ENCODE measurements around the gene STRIT1.
"Not testable (repeated sequence)": the region's sequence is repeated elsewhere in the genome, so short reads cannot be mapped to it uniquely, and the experiment has no call there.

The STRIT1 gene

DNA sequence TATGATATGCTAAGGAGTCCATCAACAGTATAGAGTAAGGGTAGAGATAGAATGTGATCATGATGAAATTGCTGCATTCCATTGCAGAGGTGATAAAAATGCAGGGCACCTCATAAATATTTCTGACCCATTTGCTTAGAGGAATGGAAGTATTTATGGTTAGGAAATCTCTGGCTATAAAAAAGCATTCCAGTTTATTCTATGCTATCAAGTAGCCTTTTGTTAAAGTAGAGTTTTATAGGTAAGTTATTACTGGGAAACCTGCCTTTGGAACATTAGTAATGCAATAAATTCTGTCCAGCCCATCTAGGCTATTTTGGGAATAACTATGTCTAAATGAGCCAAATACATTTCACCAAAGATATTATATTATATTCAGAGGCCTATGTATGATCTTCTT lies 19.8 kb upstream of the STRIT1 start:
- no peak for DNase-seq

DNA sequence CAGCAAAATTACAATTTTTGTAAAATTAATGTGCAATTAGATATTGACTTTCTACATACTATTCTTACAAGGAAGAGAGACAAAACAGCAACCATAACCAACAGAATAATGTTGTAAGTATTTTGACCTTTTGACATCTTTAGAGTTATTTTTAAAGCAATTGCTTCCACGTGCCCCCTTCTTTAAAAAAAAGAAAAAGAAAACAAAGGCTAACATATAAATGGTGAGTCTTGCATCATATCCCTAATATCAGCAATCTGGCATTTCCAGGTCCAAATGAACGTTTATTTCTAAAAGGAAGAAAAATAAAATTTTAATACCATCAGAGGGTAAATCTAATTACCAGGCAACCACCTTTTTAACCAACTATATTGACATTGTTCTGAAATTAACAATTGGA lies 19.3 kb upstream of the STRIT1 start:
- no peak for DNase-seq

DNA sequence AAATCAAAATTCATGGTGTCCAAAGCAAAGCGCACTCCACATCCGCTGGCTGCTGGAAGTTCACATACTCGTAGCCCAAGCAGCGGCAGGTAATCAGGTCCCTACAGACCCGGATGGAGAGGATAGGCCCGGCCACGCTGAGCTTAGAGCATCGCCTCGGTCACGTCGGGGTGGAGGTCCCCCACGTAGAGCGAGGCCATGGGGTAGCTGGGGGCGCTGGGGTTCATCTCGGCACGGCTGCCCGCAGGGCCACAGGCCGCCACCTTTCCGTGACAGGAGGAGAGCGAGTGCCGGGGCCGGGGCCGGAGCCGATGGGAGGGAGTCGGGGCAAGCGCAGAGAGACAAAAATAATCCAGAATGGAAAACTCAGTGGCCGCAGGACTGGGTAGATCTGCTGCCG lies 16.1 kb upstream of the STRIT1 start:
- DNase-seq: no peak

DNA sequence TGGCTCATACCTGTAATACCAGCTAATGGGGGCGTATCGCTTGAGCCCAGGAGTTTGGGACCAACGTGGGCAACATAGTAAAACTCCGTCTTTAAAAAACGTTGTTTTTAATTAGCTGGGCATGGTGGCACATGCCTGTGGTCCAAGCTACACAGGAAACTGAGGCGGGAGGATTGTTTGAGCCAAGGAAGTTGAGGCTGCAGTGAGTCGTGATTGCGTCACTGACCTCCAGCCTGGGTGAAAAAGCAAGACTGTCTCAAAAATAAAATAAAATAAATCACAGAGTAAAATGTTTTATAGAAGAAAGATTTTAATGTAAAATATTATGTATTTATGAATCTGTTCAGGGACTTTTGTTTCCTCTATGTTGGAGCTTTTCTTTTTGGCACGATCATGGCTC lies 15.3 kb upstream of the STRIT1 start:
- DNase-seq: no peak

DNA sequence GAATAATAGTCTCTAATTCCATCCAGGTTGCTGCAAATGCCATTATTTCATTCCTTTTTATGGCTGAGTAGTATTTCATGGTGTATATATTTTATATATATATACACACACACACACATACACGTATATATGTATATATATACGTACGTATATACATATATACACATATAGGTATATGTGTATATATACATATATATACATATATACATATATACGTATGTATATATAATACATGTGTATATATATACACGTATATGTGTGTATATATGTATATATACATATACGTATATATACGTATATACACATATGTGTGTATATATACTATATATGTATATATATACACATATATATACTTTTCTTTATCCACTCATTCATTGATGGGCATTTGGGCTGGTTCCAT lies 13.7 kb upstream of the STRIT1 start:
- no peak for DNase-seq

DNA sequence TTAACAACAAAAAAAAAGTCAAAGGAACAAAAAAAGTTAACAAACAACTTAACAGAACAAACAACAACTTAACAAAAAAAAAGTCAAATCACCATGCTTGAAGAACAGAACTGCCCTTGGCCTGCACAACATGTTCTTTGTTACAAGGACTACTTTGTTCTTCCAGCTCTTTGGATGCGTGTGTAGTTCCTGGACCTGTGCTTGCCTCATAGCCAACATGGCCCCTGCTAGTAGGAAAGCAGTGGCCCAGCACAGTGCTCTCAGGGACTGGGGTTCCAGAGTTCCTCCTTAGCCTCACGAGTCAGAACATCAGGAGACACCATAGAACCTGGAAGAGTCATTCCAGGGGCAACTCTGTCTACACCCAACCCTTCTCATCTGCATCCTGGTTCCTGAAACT lies 10.9 kb upstream of the STRIT1 start:
- no peak for DNase-seq

DNA sequence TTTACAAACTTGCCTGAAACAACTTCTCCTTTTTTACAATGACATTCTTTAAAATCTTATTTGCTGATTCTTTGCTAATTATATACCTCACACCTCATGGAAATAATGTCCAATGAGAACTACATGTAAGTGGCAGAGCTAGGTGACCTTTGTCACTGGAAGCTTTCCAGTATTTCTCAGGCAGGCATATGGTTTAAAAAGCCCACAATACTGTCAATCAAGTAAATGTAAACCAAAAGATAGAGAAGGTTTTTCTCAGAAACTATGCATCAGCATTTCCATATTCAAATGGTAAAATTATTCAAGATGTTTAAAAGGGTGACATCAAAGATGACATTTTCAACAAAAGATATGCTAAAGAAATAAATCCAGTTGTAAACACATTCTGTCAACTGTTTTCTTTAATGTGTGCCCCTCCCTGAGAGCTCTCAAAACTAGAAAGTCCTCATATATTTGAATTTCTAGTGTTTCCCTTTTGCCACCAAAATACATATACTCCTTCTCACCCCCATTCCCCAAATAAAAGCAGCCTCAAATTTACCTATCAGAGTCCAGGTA lies 10.1 kb upstream of the STRIT1 start:
- DNase-seq: no peak

DNA sequence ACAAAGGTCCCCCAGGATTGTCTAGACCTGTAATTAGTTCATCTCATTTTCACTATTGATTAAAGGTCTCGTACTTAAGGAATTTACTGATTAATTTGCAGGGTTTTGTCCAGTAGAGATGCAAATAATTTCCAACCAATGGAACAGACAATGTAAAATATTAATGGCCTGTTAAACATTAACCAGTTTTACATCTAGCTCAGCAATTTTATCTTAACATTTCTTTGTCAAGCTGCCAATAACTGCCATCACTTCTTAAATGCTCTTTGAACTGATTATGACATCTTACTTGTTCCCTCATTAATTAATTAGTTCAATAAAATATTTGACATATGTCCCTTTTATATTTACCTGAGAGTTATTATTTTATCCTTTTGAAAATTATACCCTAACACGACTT lies 9.4 kb upstream of the STRIT1 start:
- no peak for DNase-seq

DNA sequence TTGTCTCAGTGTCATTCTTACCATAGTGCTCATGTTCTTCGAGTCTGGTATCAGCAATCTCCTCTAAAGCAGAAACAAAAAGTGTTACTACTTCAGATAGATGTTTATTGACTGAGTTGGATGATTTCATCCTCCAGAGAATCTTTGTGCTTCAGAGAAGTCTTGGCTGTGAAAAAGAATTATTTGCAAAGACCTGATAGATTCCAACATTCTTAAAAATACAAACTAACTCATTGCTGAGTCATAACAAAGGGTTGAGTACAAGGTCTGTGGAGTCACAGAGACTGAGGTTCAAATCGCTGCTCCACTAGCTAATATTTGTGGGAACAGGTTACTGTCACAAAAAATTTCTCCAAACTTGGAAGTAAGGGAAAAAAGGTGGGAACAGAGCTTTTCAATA lies 9.0 kb upstream of the STRIT1 start:
- no peak for DNase-seq

DNA sequence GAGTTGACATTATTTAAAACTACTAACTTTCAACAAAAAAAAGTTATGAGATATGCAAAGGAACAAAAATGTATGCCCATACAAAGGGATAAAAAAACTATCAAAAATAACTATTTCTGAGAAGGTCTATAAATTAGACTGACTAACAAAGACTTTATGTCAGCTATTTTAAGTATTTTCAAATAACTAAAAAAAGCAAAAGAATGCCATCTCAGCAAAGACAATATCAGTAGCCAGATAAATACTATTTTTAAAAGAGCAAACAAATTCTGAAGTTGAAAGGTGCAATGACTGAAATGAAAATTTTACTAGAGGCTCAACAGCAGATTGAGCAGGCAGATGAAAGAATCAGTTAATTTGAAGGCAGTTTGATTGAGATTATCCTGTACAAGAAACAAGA lies 3.6 kb upstream of the STRIT1 start:
- no peak for DNase-seq

DNA sequence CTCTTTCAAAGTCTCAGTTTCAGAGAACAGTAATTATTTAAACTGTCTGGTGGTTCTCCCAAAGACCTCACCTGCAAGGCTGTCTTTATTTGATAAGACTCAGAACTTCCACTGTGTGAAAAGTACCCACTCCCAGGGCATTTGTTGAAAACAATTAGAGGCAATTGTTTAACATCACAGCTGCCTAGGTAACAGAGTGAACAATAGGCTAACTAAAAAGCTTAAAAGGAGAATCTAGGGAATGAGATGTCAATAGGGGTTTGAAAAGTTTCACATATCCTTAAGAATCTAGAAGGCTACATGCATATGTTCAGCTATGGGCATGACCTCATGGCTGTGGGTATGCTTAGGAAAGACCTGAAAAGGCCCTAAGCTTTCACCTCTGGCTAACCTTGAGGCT lies 2.9 kb upstream of the STRIT1 start:
- no peak for DNase-seq

DNA sequence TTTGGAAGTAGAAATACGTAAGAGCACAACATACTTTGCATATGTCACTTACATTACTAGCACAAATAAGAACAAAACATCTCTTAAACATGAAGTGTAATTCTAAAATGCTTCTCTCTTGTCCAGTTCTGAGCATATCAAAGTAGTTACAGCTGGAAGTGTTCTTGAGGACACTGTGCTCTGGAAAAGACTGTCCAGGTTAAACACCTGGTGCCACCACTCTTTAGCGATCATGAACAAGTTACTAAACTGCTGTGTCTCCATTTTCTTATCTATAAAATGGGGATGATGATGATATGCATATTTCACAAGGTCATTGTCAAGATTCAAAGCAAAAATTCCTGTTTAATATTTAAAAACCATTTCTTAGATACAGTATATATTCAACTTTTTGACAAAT lies 790 bp downstream of the STRIT1 start:
- DNase-seq: no peak

DNA sequence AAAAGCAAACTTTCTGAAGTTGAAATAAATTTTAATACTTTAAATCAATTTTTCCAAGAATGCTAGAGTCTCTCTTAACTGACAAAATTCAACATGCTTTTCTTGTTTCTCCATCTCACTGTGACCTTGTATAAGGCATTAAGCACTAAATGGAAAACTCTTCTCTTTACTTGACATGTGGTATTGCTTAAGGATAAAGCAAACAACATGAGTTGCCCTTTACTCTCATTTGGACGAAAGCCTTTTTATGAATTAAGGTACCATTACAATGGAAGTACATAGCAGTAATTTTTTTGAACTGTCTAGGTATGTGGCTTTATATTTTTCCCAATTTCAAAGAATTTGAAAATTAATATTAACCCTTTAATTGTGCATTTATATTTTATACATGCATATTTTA lies 1.4 kb downstream of the STRIT1 start:
- DNase-seq: no peak

DNA sequence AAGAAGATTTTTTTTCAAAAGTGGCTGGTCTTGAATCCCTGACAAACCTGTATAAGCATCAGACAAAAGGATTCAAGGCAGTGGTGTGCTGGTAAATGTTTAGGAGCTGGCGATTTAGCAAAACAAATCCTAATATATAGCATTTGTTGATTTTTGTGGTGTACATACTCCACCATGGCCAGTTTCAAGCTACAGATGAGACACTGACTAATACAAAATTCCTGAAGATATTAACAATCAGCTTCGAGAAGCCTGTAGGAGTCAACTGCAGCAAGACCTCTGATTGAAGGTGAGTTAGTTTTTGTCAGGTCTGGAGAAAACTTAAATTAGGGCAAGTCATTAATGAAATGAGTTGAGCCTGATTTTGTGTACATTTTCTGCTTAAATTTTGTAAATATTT lies 6.7 kb downstream of the STRIT1 start:
- no peak for DNase-seq

DNA sequence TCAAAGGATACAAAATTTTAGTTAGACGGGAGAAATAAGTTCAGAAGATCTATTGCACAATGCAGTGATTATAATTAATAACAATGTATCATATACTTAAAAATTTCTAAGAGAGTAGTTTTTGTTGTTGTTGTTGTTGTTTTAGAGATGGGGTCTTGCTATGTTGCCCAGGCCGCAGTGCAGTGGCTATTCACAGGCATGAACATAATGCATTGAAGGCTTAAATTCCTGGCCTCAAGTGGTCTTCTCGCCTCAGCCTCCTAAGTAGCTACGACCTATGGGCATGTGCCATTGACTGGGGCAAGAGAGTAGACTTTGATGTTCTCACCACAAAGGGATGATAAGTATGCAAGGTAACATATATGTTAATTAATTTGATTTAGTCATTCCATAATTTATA lies 7.5 kb downstream of the STRIT1 start:
- no peak for DNase-seq

DNA sequence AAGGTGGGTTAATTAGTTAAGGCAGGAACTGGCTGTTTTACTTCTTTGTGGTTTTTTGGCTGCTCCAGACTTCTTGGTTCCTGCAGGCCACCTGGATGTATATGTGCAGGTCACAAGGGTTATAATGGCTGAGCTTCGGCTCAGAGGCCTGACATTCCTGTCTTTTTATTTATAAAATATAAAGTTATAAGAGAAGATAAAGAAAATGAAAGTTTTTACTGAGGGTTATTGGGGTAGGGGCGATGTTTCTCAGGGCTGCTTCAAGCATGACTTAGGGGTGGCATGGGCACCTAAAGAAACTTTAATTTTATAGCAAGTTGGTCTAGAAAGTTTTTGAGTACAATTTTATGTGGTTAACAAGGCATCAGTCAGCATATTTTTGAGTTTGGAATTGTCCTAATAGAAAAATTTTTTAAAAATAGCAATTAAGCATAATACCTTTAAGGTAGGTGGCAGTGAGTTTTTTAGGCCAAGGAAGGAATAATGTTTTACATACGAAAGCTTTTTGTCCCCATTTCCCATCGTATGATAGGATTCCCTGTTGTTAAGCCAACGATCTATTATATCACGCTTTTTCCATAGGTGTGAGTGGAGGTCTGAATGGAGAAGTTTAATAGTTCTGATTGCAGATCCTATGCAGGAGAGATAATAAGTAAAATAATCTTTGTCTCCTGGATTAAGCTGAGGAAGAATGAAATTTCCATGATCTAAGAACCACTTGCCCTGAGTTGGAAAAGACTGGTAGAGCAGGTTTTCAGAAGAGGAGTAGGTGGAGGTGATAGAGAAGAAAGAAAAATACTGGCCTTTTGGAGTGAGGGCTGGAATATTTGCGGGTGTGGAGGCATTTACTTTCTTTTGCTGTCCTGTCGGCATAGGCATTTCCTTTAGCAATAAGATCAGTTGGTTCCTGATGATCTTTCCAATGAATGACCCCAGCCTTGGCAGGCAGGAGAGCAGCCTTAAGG lies 10.1 kb downstream of the STRIT1 start:
- no peak for DNase-seq

DNA sequence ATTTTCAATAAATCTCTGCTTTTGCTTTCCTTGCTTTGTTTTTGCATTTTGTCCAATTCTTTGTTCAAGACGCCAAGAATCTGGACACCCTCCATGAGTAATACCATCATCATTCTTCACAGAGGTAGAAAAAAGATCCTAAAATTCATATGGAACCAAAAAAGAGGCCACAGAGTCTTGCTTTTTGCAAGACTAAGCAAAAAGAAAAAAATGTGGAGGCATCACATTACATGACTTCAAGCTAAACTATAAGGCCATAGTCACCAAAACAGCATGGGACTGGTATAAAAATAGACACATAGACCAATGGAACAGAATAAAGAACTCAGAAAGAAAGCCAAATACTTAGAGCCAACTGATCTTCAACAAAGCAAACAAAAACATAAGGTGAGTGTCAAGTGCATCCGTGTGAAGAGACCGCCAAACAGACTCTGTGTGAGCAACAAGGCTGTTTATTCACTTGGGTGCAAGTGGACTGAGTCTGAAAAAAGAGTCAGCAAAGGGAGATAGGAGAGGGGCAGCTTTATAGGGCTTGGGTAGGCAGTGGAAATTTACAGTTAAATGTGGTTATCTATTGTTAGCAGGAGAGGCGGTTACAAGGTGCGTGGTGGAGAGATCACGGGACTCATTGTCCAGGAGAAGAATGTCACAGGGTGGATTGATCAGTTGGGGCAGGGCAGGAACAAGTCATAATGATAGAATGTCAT lies 10.9 kb downstream of the STRIT1 start:
- DNase-seq: no peak

DNA sequence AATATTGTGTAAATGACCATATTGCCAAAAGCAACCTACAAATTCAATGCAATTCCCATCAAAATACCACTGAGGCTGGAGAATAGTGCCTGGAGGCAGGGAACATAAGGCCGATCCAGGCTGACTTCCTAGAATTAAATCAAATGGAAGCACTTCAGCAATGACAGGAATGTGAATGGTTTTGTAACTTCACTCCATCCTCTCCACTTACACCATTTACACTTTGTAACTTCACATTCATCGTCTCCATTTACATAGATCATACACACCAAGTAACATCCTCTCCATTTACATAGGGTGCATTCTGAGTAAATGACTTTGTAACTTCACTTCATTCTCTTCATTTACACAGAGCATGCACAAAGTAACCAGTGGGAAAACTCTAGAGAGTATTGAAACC lies 11.6 kb downstream of the STRIT1 start:
- no peak for DNase-seq

DNA sequence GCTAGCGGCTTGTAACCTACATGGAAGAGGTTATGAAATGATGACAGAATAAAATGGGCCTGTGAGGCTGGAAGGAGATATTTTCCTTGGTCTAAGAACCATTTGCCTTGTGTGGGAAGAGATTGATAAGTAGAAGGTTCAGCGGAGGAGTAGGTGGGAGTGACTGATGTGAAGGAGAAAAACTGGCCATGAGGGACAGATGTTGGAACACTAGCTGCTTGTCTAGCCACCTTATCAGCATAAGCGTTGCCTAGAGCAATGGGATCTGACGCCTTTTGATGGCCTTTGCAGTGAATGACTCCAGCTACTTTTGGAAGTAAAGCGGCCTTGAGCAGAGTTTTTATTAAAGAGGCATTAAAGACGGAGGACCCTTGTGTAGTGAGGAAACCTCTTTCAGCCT lies 17.4 kb downstream of the STRIT1 start:
- not testable (repeated sequence) for DNase-seq

DNA sequence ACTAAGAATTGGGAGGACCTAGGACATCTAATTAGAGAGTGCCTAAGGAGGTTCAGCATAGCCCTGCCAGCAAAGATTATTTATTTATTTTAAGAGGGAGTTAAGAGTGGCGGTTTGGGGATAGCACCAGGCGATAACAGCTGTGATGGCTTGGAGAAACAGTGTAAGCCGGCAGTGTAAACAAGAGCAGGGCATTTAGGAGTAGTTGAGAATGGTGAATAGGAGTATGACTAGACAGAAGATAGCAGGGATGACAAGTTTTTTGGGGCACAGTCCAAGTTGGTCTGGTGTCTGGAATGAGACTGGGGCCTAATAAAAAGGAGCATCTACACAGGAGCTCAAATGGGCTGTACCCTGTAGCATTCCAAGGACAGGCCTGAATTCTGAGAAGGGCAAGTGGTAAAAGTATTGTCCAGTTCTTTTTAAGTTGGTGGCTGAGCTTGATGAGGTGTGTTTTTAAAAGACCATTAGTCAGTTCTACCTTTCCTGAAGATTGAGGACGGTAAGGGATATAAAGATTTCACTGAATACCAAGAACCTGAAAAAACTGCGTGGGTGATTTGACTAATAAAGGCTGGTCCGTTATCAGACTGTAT lies 18.2 kb downstream of the STRIT1 start:
- not testable (repeated sequence) for DNase-seq

DNA sequence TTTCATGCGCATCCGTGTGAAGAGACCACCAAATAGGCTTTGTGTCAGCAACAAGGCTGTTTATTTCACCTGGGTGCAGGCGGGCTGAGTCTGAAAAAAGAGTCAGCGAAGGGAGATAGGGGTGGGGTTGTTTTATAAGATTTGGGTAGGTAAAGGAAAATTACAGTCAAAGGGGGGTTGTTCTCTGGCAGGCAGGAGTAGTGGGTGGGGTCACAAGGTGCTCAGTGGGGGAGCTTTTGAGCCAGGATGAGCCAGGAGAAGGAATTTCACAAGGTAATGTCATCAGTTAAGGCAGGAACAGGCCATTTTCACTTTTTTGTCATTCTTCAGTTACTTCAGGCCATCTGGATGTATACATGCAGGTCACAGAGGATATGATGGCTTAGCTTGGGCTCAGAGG lies 19.0 kb downstream of the STRIT1 start:
- not testable (repeated sequence) for DNase-seq

DNA sequence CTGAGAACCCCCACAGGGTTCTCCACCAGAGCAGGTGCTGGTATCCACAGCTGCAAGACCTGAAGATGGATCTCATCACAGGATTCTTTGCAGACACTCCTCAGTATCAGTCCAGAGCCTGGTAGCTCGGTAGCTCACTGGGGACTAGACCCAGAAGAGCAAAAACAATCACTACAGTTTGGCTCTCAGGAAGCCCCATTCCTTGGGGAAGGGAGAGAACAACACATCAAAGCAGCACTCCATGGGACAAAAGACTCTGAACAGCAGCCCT lies 22.2 kb downstream of the STRIT1 start:
- DNase-seq: no peak
